ENCODE results near the gene USP17L11. TPM values are rescaled to one million over a fixed set of nuclear protein-coding genes. Genes with fewer than 3 reads are reported as not detected.
"Not testable (repeated sequence)": the region's sequence is repeated elsewhere in the genome, so short reads cannot be mapped to it uniquely, and the experiment has no call there.

Gene USP17L11
- not detected for total RNA-seq
- polyA plus RNA-seq, result not detected

- H3K9me3 ChIP-seq; H3K27me3 ChIP-seq; H3K4me1 ChIP-seq; intact Hi-C loops (cut with DNase I); H3K27ac ChIP-seq; DNase-seq; H3K36me3 ChIP-seq; H3K4me3 ChIP-seq: not testable (repeated sequence)
- WGBS, 2 donors, result 98% methylated on average over 10 of the region's 14 CpGs; no CpG with 5 or more reads in 1 of the 2 donors
These were observed at the start of gene USP17L11 for GRCh38 chr4:9215105-9215504. Gene USP17L11 (plus strand): TSS chr4:9215405. CDS start chr4:9215405, 0 bp downstream.

GRCh38 chr4:9165990-9166389 is 49.2 kb upstream of the USP17L11 start:
- H3K36me3 ChIP-seq; DNase-seq; H3K27ac ChIP-seq; H3K27me3 ChIP-seq; intact Hi-C loops (cut with DNase I); H3K4me3 ChIP-seq; H3K4me1 ChIP-seq; H3K9me3 ChIP-seq: not testable (repeated sequence)
- WGBS, 2 donors, result 6 to 24% methylated on average over 8 of the region's 8 CpGs

- 57 to 73% methylated on average over 10 of the region's 11 CpGs for WGBS, 2 donors
- not testable (repeated sequence) for DNase-seq
These were observed 45.3 kb upstream of the USP17L11 start, which contains the start of gene FAM90A26 for GRCh38 chr4:9169791-9170459. Gene FAM90A26 (plus strand): TSS chr4:9170409. CDS start chr4:9173173, 2,764 bp downstream.

GRCh38 chr4:9210357-9210756 is 4.8 kb upstream of the USP17L11 start, which contains the start of gene USP17L10:
Gene USP17L10 (plus strand): TSS chr4:9210657. CDS start chr4:9210657, 0 bp downstream.
- H3K27me3 ChIP-seq; H3K27ac ChIP-seq; H3K36me3 ChIP-seq; DNase-seq; H3K4me3 ChIP-seq; H3K4me1 ChIP-seq; intact Hi-C loops (cut with DNase I); H3K9me3 ChIP-seq: not testable (repeated sequence)
- 88% methylated on average over 13 of the region's 13 CpGs; no CpG with 5 or more reads in 1 of the 2 donors for WGBS, 2 donors

More at GRCh38 chr4:9169791-9170459, 45.3 kb upstream of the USP17L11 start, which contains the start of gene FAM90A26:
- H3K27me3 ChIP-seq; H3K9me3 ChIP-seq; H3K4me3 ChIP-seq; H3K36me3 ChIP-seq; H3K27ac ChIP-seq; intact Hi-C loops (cut with DNase I); H3K4me1 ChIP-seq: not testable (repeated sequence)

- DNase-seq, result peak; percentile 13
These were observed 504 bp upstream of the USP17L11 start for GRCh38 chr4:9214701-9215100.

GRCh38 chr4:9219852-9220251 is 4.6 kb downstream of the USP17L11 start, which contains the start of gene USP17L12:
Gene USP17L12 (plus strand): TSS chr4:9220152. CDS start chr4:9220152, 0 bp downstream.
- H3K36me3 ChIP-seq; H3K4me1 ChIP-seq; H3K27ac ChIP-seq; H3K4me3 ChIP-seq; intact Hi-C loops (cut with DNase I); H3K9me3 ChIP-seq; DNase-seq; H3K27me3 ChIP-seq: not testable (repeated sequence)
- WGBS, 2 donors, result no CpG with 5 or more reads among the region's 13 CpGs

More at GRCh38 chr4:9214701-9215100, 504 bp upstream of the USP17L11 start:
- H3K27me3 ChIP-seq; H3K4me1 ChIP-seq; H3K4me3 ChIP-seq; intact Hi-C loops (cut with DNase I); H3K36me3 ChIP-seq; H3K9me3 ChIP-seq; H3K27ac ChIP-seq: not testable (repeated sequence)
- 83% methylated on average over 11 of the region's 14 CpGs for WGBS, 2 donors

- intact Hi-C loops (cut with DNase I); H3K36me3 ChIP-seq: not testable (repeated sequence)
- no CpG with 5 or more reads among the region's 14 CpGs for WGBS, 2 donors
These were observed 9.4 kb downstream of the USP17L11 start, which contains the start of gene USP17L13 for GRCh38 chr4:9224596-9224995. Gene USP17L13 (plus strand): TSS chr4:9224896. CDS start chr4:9224896, 0 bp downstream.

GRCh38 chr4:9230249-9230648 is 15.0 kb downstream of the USP17L11 start:
- WGBS, 2 donors, result 93 to 96% methylated on average over 5 to 6 of the region's 8 CpGs
- H3K27me3 ChIP-seq; intact Hi-C loops (cut with DNase I); H3K27ac ChIP-seq; H3K9me3 ChIP-seq; H3K36me3 ChIP-seq; H3K4me3 ChIP-seq; H3K4me1 ChIP-seq: not testable (repeated sequence)
- DNase-seq, result peak; percentile 53

More at GRCh38 chr4:9224596-9224995, 9.4 kb downstream of the USP17L11 start, which contains the start of gene USP17L13:
- not testable (repeated sequence) for H3K9me3 ChIP-seq, H3K4me1 ChIP-seq, H3K27ac ChIP-seq, H3K27me3 ChIP-seq, DNase-seq, H3K4me3 ChIP-seq

GRCh38 chr4:9234085-9234484 is 18.9 kb downstream of the USP17L11 start, which contains the start of gene USP17L15:
Gene USP17L15 (plus strand): TSS chr4:9234385. CDS start chr4:9234385, 0 bp downstream.
- H3K4me1 ChIP-seq; intact Hi-C loops (cut with DNase I); H3K4me3 ChIP-seq; H3K27ac ChIP-seq; H3K9me3 ChIP-seq; H3K27me3 ChIP-seq; H3K36me3 ChIP-seq; DNase-seq: not testable (repeated sequence)
- WGBS, 2 donors, result no CpG with 5 or more reads among the region's 15 CpGs

- intact Hi-C loops (cut with DNase I); H3K27ac ChIP-seq; H3K36me3 ChIP-seq; H3K4me3 ChIP-seq; H3K9me3 ChIP-seq; H3K27me3 ChIP-seq; H3K4me1 ChIP-seq: not testable (repeated sequence)
- DNase-seq, result peak; percentile 40
- 83 to 88% methylated on average over 11 of the region's 12 CpGs for WGBS, 2 donors
These were observed 23.3 kb downstream of the USP17L11 start for GRCh38 chr4:9238461-9238860.

- H3K27me3 ChIP-seq; DNase-seq; intact Hi-C loops (cut with DNase I); H3K9me3 ChIP-seq; H3K4me1 ChIP-seq; H3K4me3 ChIP-seq; H3K36me3 ChIP-seq; H3K27ac ChIP-seq: not testable (repeated sequence)
- WGBS, 2 donors, result 92 to 98% methylated on average over 5 of the region's 14 CpGs
These were observed 28.4 kb downstream of the USP17L11 start, which contains the start of gene USP17L17 for GRCh38 chr4:9243579-9243978. Gene USP17L17 (plus strand): TSS chr4:9243879. CDS start chr4:9243879, 0 bp downstream.

GRCh38 chr4:9247953-9248680 is 32.9 kb downstream of the USP17L11 start, which contains the start of gene USP17L18:
Gene USP17L18 (plus strand): TSS chr4:9248630. CDS start chr4:9248630, 0 bp downstream.
- H3K9me3 ChIP-seq; H3K27ac ChIP-seq; H3K27me3 ChIP-seq; H3K4me3 ChIP-seq; intact Hi-C loops (cut with DNase I); H3K4me1 ChIP-seq; H3K36me3 ChIP-seq: not testable (repeated sequence)
- WGBS, 2 donors, result 76 to 95% methylated on average over 15 to 21 of the region's 26 CpGs
- peak; percentile 68 for DNase-seq

All from sigmoid colon (tissue), 7 donors.